Stimulated activated CD4-positive, alpha-beta T cell treated with anti-CD3 and anti-CD28 coated beads, TNF-alpha, amount 100 ng/mL, for 24 hours (primary cell): Measurements from ENCODE around the gene TNFSF13.

Experiments
- DNase-seq, 3 experiments: peaks; one replicate each; pipeline ENCODE4 v3.0.0-alpha.2; 2020; ENCODE audit warnings: low read depth in 3 of 3

Gene TNFSF13, protein sequence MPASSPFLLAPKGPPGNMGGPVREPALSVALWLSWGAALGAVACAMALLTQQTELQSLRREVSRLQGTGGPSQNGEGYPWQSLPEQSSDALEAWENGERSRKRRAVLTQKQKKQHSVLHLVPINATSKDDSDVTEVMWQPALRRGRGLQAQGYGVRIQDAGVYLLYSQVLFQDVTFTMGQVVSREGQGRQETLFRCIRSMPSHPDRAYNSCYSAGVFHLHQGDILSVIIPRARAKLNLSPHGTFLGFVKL

DNA sequence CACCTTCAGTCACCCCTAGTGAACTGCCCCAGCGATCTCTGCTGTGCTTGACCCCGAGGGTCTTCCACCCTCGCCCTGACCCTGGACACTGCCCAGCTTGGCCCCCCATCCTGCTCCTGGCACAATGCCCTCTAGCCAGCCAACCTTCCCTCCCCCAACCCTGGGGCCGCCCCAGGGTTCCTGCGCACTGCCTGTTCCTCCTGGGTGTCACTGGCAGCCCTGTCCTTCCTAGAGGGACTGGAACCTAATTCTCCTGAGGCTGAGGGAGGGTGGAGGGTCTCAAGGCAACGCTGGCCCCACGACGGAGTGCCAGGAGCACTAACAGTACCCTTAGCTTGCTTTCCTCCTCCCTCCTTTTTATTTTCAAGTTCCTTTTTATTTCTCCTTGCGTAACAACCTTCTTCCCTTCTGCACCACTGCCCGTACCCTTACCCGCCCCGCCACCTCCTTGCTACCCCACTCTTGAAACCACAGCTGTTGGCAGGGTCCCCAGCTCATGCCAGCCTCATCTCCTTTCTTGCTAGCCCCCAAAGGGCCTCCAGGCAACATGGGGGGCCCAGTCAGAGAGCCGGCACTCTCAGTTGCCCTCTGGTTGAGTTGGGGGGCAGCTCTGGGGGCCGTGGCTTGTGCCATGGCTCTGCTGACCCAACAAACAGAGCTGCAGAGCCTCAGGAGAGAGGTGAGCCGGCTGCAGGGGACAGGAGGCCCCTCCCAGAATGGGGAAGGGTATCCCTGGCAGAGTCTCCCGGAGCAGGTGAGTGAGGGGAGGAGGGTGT, at the start of gene TNFSF13:
TSS of gene TNFSF13 (plus strand) at position 207 of the 776 bp plus-strand sequence. CDS start at position 497, 290 bp downstream.
- DNase-seq, result no peak

DNA sequence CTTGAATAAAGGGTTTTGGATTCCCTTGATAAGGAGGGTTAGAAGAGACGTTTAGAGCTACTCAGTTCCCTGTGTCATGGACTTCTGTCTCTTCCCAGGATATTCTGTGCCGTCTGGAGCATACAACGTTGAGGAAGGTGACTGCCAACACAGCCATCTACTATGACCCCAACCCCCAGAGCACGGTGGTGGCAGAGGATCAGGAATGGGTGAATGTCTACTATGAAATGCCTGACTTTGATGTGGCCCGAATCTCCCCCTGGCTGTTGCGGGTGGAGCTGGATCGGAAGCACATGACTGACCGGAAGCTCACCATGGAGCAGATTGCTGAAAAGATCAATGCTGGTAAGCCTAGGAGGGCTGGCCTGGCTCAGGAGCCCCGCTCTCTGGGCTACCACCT, 49.7 kb upstream of the TNFSF13 start:
- DNase-seq, result no peak

DNA sequence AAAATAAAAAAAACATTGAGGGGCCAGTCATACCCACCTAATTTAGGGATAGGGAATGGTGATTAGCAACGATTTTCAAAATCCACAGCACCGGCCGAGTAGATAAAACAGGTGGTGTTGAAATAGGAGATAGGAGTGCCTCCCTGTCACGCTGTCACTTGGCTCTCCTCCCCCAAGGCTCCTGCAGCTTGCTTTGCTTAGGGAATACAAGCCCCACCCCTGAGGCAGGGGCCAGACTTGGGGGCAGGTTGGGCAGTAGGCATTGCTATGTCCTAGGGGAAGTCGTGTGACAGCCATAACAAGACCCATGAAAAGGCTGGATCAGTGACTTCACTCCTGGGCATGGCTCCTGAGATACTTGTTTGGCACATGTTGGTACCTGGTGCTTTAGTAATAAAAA, 48.6 kb upstream of the TNFSF13 start:
- DNase-seq, result no peak

DNA sequence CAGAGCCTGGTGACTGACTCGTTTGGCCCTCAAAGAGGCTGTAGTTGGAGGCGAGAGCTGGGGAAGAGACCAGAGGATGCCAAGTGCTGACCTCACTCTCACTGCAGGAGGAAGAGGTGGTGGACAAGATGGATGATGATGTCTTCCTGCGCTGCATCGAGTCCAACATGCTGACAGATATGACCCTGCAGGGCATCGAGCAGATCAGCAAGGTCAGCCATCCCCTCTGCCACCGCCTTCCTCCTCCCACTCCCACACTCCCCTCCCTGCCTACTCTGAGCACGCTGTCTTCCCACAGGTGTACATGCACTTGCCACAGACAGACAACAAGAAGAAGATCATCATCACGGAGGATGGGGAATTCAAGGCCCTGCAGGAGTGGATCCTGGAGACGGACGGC, 47.4 kb upstream of the TNFSF13 start:
- no peak for DNase-seq

DNA sequence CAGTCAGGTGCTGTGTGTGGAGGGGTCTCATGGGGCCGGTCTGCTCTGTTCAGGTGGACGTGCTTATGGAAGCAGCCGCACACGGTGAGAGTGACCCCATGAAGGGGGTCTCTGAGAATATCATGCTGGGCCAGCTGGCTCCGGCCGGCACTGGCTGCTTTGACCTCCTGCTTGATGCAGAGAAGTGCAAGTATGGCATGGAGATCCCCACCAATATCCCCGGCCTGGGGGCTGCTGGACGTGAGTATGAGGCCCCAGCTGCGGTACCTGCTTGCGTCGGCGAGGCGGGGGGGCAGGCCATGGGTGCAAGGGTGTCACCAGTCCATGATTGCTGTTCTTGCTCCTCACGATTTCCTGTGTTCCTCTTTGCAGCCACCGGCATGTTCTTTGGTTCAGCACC, 46.4 kb upstream of the TNFSF13 start:
- DNase-seq, result no peak

DNA sequence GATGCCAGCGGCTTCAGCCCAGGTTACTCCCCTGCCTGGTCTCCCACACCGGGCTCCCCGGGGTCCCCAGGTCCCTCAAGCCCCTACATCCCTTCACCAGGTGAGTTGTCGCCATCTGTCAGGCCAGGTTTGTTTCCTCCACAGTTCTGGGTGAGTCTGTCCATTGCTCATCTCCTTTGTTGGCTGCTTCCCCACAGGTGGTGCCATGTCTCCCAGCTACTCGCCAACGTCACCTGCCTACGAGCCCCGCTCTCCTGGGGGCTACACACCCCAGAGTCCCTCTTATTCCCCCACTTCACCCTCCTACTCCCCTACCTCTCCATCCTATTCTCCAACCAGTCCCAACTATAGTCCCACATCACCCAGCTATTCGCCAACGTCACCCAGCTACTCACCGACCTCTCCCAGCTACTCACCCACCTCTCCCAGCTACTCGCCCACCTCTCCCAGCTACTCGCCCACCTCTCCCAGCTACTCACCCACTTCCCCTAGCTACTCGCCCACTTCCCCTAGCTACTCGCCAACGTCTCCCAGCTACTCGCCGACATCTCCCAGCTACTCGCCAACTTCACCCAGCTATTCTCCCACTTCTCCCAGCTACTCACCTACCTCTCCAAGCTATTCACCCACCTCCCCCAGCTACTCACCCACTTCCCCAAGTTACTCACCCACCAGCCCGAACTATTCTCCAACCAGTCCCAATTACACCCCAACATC, 45.6 kb upstream of the TNFSF13 start:
- no peak for DNase-seq

DNA sequence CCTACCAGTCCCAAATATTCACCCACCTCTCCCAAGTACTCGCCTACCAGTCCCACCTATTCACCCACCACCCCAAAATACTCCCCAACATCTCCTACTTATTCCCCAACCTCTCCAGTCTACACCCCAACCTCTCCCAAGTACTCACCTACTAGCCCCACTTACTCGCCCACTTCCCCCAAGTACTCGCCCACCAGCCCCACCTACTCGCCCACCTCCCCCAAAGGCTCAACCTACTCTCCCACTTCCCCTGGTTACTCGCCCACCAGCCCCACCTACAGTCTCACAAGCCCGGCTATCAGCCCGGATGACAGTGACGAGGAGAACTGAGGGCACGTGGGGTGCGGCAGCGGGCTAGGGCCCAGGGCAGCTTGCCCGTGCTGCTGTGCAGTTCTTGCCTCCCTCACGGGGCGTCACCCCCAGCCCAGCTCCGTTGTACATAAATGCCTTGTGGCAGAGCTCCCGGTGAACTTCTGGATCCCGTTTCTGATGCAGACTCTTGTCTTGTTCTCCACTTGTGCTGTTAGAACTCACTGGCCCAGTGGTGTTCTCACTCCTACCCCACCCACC, 44.6 kb upstream of the TNFSF13 start:
- no peak for DNase-seq

DNA sequence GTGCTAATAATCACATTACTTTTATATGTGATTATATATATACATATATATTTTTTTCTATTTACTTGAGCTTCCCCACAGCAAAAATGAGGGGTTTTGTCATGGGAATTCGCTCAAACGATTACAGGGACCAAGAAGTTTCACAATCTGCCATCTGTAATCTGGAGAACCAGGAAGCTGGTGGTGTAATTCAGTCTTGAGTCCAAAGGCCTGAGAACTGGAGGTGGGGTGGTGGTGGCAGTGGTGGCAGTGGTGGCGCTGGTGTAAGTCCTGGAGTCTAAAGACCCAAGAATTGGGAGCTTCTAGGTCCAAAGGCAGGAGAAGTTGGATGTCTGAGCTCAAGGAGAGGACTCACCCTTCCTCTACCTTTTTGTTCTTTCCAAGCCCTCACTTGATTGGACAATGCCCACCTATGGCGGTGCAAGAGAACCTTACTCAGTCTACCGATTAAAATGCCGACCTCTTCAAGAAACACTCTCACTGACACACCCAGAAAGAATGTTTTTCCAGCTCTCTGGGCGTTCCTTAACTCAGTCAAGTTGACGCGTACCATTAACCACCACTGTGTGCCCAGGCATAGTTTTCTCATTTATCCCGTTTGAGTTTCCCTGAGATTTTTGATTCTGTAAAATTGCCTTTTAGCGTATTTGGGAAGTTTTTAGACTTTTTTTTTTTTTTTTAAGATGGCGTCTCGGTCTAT, 42.5 kb upstream of the TNFSF13 start:
- DNase-seq, result no peak

DNA sequence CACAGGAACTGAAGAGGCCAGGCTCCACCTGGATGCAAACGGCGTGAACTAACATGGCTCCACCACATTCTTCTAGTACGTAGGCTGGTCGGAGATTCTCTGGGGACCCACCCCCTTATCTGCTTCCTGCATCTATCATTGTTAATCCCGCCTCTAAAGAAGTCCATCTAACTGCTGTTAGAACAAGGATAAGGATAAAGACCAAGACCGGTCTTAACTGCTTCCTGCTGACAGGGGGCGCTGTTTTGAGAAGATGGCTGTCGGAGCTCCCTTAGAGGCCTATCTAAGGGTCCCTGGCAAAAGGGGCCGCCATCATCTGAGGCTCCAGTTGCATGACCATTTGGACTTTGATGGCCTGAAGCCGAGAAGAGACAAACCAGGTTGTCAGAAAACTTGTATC, 35.5 kb upstream of the TNFSF13 start:
- DNase-seq, result peak; percentile 8 to 37 (median 22)

DNA sequence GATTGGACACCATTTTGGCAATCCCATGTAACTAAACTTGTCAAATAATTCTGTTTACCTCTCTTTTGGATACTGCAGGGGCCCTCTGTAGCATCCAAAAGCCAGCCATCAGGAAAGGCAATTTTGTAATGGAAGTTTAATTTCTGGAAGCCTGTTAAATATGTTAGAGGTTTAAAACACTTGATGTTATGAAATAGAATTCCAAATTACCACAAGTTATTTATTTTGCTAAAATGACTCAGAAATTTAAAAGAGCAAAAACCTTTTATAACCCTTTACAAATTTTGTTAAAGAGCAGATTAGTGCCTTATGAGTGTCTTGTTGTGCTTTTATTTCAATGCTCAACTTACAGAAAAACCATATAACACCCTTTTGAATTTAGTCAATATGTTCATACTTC, 29.7 kb upstream of the TNFSF13 start:
- no peak for DNase-seq

DNA sequence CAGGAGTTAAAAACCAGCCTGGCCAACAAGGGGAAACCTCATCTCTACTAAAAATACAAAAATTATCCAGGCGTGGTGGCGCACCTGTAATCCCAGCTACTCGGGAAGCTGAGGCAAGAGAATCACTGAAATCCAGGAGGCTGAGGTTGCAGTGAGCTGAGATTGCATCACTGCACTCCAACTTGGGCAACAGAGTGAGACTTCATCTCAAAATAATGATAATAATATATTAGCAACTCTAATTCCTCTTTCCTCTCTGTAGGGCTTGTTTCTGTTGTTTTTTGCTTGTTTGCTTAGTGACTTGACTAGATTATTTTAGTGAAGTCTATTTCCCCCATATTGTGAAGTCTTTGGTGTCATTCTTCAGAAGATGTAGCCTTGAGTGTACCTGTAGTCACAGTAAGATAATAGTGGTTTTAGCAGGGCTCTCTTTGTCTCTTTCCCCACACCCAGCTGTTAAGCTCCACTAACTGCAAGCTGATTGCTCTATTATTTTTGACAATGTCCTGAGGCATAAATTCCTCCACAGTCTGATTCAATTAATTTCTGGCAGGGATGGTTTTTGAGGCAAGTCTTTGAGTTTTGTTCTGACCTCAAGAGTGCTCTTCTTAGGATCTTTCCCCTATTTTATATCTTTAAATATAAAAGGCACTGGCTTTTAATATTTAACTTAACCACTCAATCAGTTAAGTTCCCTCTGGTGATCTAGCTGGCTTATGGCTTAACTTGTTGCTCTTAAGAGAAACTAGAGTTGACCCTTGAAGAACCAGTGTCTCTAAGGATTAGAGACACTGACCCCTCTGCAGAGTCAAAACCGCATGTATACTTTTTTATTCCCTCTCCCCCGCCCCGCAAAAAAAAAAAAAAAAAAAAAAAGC, 28.3 kb upstream of the TNFSF13 start:
- no peak for DNase-seq

DNA sequence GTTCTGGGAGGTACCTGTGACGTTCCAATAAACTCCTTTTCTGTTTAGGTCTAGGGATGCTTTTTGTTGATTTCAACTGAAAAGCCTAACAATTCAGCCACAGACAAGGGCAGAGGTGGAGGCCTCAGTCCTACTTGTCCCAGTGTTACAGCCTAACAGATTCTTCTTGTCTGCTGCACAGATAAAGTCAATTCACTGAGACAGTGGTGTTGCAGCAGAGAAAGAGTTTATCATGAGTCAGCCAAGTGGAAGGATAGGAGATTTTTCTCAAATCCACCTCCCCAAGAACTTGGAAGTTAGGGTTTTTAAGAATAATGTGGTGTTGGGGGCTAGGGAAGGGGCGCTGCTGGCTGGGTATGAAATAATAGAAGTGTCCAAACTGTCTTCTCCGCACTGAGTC, 20.5 kb upstream of the TNFSF13 start:
- DNase-seq, result no peak

DNA sequence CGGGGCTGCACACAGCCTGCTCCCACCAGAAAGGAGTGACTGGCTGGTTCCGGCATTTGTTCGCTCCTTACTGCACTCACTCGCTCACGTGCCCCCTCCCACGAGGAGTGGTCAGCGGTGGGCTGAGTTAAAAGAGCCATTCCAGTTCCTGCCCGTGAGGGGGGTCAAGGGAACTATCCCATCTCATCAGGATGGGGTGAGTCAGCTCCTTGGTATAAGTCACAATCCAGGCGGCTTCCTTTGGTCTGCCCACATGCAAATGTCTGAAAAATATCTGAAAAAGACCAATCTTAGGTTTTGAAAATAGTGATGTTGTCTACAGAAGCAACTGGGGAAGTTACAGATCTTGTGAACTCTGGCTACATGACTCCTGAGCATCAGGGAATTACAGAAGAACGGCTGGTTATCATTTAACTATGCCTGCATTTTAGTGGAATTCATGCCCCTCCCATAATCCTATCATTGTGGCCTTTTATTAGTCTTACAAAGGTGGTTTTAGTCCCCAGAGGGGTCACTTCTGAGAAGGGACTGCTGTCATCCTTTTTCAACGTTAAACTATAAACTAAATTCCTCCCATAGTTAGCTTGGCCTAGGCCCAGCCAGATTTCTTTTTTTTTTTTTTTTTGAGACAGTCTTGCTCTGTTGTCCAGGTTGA, 19.5 kb upstream of the TNFSF13 start:
- DNase-seq, result no peak

DNA sequence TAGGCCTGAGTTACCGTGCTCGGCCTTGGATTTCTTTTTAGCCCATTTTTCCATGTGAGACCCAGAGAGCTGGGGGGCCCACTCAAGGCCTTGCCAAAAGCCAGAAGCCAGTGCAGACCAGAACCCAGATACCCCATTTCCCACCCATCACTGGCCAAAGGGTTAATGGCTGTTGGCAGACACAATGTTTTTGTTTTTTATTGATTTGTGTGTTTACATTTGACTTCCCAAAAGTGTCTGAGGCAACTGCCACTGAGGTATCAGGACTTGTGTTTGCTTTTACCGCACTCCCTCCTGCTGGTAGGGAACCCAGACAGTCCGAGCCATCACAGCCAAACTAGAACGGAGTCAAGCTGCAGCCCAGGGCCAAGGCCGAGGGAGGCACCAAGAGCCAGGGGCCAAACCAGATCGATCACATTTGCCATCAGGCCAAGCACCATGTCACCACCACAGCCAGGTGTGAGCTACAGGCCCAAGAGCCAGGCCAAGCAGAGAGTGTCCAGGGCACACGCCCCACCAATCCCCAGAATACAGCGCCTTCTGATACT, 17.4 kb upstream of the TNFSF13 start:
- DNase-seq, result no peak

DNA sequence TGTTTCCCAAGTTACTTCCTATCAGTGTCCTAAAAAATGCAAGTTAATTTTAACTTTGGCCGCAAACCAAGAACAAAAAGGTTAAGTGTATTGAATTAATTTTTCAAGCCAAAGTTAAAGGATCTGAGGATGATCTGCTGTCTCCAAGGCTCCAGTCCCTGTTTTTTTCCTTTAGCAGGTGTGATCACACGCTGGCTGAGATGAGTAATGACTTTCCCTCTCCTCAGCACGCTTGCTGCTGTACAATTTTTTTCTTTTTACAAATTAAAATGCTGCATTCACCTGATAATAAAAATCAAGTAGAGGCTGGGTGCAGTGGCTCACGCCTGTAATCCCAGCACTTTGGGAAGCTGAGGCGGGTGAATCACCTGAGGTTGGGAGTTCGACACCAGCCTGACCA, 13.6 kb upstream of the TNFSF13 start:
- no peak for DNase-seq

DNA sequence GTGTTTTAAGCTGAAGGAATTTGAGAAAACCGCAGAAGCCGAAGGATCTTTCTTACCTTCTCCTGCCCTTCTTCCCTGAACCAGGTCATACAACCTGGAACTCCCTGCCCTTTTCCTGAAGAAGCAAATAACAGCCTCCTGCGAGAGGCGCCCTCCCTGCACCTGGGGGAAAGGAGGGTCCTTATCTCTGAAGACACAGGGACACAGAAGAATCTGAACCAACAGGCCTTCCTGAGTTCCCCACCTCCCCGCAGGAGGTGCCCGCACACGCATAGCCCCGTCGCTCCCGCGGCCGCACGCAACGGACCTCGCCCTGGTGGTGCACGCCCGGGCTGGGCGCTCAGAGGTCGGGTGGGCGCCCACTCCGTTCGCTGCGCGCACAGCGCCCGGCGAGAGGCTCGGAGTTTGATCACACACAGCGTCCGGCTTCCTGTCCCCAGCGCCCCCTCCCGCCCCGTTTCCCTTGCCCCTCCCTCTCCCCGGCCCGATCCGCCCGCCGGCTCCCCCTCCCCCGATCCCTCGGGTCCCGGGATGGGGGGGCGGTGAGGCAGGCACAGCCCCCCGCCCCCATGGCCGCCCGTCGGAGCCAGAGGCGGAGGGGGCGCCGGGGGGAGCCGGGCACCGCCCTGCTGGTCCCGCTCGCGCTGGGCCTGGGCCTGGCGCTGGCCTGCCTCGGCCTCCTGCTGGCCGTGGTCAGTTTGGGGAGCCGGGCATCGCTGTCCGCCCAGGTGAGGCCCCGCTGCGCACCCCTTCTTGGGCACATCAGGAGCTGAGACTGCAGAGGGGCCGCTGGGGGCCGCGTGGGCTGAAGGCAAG, 9.8 kb upstream of the TNFSF13 start, which contains the start of gene TNFSF12:
TSS of gene TNFSF12 (plus strand) at position 474 of the 816 bp plus-strand sequence. CDS start at position 570, 96 bp downstream.
- peak in 1 of 3 experiments; percentile 56 for DNase-seq

DNA sequence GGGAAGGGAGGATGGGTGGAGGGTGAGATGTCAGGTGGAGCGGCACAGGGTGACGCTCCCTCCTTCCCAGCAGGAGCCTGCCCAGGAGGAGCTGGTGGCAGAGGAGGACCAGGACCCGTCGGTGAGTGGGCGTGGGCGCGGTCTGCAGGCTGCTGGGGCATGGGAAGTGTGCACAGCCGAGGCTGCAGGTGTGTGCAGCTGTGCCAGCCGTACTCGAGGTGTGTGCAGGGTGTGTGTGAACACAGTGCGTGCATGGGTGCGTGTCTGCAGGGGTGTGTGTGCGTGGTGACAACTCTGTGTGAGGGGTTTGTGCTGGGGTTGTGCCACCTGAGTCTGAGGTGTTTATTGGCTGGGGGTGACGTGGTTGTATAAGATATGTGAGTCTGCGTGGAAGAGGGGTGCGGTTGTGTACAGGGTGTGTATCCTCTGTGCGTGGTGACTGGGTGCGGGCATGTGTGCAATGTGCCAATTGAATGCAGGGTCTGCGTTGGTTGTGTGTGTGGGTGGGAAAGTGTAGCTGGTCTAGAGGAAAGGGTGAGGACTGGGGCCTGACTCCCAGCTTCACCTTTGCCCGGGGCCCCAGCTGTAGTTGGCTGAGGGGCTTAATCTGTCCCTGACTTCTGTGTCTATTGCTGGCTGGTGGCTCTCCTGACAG, 9.0 kb upstream of the TNFSF13 start:
- DNase-seq, result peak in 1 of 3 experiments; percentile 37

DNA sequence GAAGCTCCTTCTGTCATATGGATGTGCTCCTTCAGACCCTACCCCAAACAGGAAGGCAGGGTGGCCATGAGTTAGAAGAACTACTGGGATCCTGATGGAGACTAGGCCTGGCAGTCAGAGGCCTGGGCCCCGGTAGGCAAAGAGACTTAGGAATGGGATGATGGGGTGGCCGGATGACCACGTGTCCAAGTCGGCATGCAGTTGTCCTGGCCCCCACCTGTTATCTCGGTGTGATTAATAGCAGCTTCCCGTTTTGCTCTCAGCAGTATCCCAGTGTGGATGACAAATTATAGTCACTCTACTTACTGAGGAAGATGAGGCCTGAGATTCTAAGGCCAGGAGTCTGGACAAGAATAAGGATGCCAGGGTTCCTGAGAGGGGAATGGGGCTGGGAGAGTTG, 8.2 kb upstream of the TNFSF13 start:
- no peak for DNase-seq
